ENCODE results near the gene EXOSC10.

The EXOSC10 gene

DNA sequence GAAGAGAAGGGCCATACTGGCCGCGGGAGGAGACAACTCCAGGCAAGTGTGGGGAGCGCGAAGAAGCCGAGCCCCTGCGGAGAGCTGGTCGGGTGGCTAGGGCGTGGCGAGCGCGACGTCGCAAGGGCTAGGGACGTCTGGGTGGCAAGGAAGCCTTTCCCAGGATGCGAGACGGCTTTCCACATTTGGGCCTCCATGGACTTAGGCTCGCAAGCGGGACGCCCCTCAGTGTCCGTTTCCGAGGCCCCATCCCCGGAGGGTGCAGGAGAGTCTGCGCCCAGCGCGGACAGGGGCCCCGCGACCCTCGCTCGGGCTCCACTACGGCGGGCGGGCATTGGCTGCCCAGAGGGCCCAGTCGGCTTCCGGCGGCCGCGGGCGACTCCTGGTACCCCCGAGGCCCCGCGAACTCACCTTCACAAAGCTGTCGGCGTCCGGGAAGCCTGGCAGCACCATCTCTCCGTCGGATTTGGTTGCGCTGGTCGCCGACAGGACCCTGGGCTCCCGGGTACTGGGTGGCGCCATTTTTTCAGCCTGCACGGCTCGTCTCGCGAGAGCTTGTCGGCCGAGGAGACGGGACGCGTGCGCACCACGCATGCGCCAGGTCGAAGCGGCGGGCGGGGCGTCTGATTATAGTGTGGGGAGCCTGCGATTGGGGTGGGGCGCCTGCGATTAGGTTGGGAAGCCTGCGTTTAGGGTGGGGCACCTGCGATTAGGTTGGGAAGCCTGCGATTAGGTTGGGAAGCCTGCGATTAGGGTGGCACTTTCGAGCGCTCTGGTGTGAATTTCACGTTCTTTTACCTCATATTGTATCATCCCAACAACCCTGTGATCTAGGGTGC is at the start of gene EXOSC10 (continued):
- TF ChIP-seq ZNF239 (tag by site-specific recombination; IDR thresholded peaks at IDR 0.05): 0 out of 2 replicates have a peak, but pooled peaks have one; percentile 48
- TF ChIP-seq KLF8 (tag by site-specific recombination; IDR thresholded peaks at IDR 0.05): peak; percentile 50; the same call in 1 of the 2 replicates
- TF ChIP-seq ZNF548 (tag by site-specific recombination; IDR thresholded peaks at IDR 0.05): no peak
- TF ChIP-seq ZBTB17 (tag by site-specific recombination; IDR thresholded peaks at IDR 0.05): peak; percentile 55; the same call in 1 of the 2 replicates
- no peak for TF ChIP-seq ZNF707 (tag by site-specific recombination; IDR thresholded peaks at IDR 0.05)
- no peak; the same call in 1 of the 2 replicates for TF ChIP-seq HOXD13 (CRISPR knock-in tag; IDR thresholded peaks at IDR 0.05; ENCODE audit: borderline replicate concordance)
- TF ChIP-seq, protein P1, sequence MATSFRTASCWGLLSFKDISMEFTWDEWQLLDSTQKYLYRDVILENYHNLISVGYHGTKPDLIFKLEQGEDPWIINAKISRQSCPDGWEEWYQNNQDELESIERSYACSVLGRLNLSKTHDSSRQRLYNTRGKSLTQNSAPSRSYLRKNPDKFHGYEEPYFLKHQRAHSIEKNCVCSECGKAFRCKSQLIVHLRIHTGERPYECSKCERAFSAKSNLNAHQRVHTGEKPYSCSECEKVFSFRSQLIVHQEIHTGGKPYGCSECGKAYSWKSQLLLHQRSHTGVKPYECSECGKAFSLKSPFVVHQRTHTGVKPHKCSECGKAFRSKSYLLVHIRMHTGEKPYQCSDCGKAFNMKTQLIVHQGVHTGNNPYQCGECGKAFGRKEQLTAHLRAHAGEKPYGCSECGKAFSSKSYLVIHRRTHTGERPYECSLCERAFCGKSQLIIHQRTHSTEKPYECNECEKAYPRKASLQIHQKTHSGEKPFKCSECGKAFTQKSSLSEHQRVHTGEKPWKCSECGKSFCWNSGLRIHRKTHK (tag by site-specific recombination; IDR thresholded peaks at IDR 0.05): no peak
- TF ChIP-seq ZBTB48 (tag by site-specific recombination; IDR thresholded peaks at IDR 0.05): peak; percentile 92
- peak; percentile 59 for TF ChIP-seq IKZF3 (tag by site-specific recombination; IDR thresholded peaks at IDR 0.05)
- peak; percentile 58 for TF ChIP-seq ZIC2 (tag by site-specific recombination; IDR thresholded peaks at IDR 0.05)
- no peak for TF ChIP-seq SETDB1 (IDR thresholded peaks at IDR 0.05; ENCODE audit: insufficient read length, low read length)
- no peak for TF ChIP-seq ZNF184 (tag by site-specific recombination; IDR thresholded peaks at IDR 0.05)
- TF ChIP-seq GLI4 (tag by site-specific recombination; IDR thresholded peaks at IDR 0.05): peak; percentile 39; the same call in 1 of the 2 replicates
- TF ChIP-seq ZBTB7A (tag by site-specific recombination; IDR thresholded peaks at IDR 0.05; ENCODE audit: low read depth): 0 out of 2 replicates have a peak, but pooled peaks have one; percentile 58
- no peak for TF ChIP-seq ELK4 (IDR thresholded peaks at IDR 0.05; ENCODE audit: borderline replicate concordance, low read depth, low read length)
- TF ChIP-seq ZNF24 (tag by site-specific recombination; IDR thresholded peaks at IDR 0.05): no peak
- TF ChIP-seq ZEB2 (tag by site-specific recombination; IDR thresholded peaks at IDR 0.05): peak; percentile 74; the same call in 1 of the 2 replicates
- TF ChIP-seq ZNF394 (tag by site-specific recombination; IDR thresholded peaks at IDR 0.05; ENCODE audit: borderline replicate concordance): no peak
- TF ChIP-seq ZNF785 (tag by site-specific recombination; IDR thresholded peaks at IDR 0.05): no peak
- no peak for TF ChIP-seq ZNF701 (tag by site-specific recombination; IDR thresholded peaks at IDR 0.05)
- TF ChIP-seq ZNF302 (tag by site-specific recombination; IDR thresholded peaks at IDR 0.05; ENCODE audit: low read depth): no peak
- TF ChIP-seq ZNF529 (tag by site-specific recombination; IDR thresholded peaks at IDR 0.05; ENCODE audit: insufficient replicate concordance): no peak
- peak; percentile 83 for TF ChIP-seq ZNF335 (tag by site-specific recombination; conservative IDR thresholded peaks at IDR 0.05)
- TF ChIP-seq, protein P2, sequence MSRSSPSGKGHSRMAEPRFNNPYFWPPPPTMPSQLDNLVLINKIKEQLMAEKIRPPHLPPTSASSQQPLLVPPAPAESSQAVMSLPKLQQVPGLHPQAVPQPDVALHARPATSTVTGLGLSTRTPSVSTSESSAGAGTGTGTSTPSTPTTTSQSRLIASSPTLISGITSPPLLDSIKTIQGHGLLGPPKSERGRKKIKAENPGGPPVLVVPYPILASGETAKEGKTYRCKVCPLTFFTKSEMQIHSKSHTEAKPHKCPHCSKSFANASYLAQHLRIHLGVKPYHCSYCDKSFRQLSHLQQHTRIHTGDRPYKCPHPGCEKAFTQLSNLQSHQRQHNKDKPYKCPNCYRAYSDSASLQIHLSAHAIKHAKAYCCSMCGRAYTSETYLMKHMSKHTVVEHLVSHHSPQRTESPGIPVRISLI (tag by site-specific recombination; IDR thresholded peaks at IDR 0.05): peak; percentile 37; the same call in 1 of the 2 replicates
- 0 out of 2 replicates have a peak, but pooled peaks have one; percentile 20 for TF ChIP-seq MEIS1 (CRISPR knock-in tag; IDR thresholded peaks at IDR 0.05; ENCODE audit: borderline replicate concordance)
- TF ChIP-seq ZNF426 (tag by site-specific recombination; IDR thresholded peaks at IDR 0.05): no peak
- TF ChIP-seq ZNF510 (tag by site-specific recombination; IDR thresholded peaks at IDR 0.05; ENCODE audit: insufficient replicate concordance): no peak
- TF ChIP-seq ZNF121 (tag by site-specific recombination; IDR thresholded peaks at IDR 0.05): no peak
- TF ChIP-seq ZNF768 (tag by site-specific recombination; IDR thresholded peaks at IDR 0.05): no peak
- no peak for TF ChIP-seq EGR2 (tag by site-specific recombination; IDR thresholded peaks at IDR 0.05; ENCODE audit: low read depth)
- TF ChIP-seq ZNF473 (tag by site-specific recombination; IDR thresholded peaks at IDR 0.05): no peak
- TF ChIP-seq REST (tag by site-specific recombination; IDR thresholded peaks at IDR 0.05): no peak
- TF ChIP-seq ZNF266 (tag by site-specific recombination; IDR thresholded peaks at IDR 0.05; ENCODE audit: low read depth): no peak

Data from HEK293 (cell line).